A673 (cell line): Measurements from ENCODE around the gene FAHD1. TPM values are rescaled to one million over a fixed set of nuclear protein-coding genes. Genes with fewer than 3 reads are reported as not detected.
A peak's percentile ranks its signal among the peaks of the same experiment; 100 is the strongest.

Experiments used
- BruUV-seq: library from RNA; stranded (reverse); fragments of 400-500 nt; replicated peaks from 2 replicates; lab custom pipeline; 2021; lab: Mats Ljungman, UMichigan
- CTCF ChIA-PET: fragments of 300-600 bp; sonication (Branson Sonifier 250); formaldehyde crosslinking; loops from one replicate; lab custom pipeline; 2022; ENCODE audit warnings: antibody characterized with exemption; lab: Charles Lee
- POLR2A ChIA-PET: fragments of 300-600 bp; sonication (Branson Sonifier 250); formaldehyde crosslinking; loops from one replicate; lab custom pipeline; 2022; ENCODE audit warnings: antibody characterized with exemption; ENCODE audit not compliant: low non-redundant PET; lab: Charles Lee
- DNase-seq: peaks from one replicate; pipeline ENCODE4 v3.0.0-alpha.2; 2015; ENCODE audit warnings: low spot score
- H3K27ac ChIP-seq: fragments of 200-600 bp; sonication (generic); 2 replicates; pipeline ENCODE4 v1.5.1; 2016; ENCODE audit warnings: mixed run types, low read depth, mild to moderate bottlenecking, mixed read lengths, antibody characterized with exemption, low read length; ENCODE audit not compliant: poor library complexity, severe bottlenecking
- H3K27me3 ChIP-seq: fragments of 200-600 bp; sonication (generic); replicated peaks from 2 replicates; pipeline ENCODE4 v1.6.1; 2017; ENCODE audit warnings: mixed run types, low read depth, mild to moderate bottlenecking, mixed read lengths, antibody characterized with exemption, low read length; ENCODE audit not compliant: insufficient read depth, poor library complexity
- H3K36me3 ChIP-seq: fragments of 200-600 bp; sonication (generic); 2 replicates; pipeline ENCODE4 v1.6.1; 2016; ENCODE audit warnings: mixed run types, mild to moderate bottlenecking, mixed read lengths, antibody characterized with exemption, low read length; ENCODE audit not compliant: insufficient read depth, poor library complexity, severe bottlenecking
- H3K4me1 ChIP-seq: fragments of 200-600 bp; sonication (generic); 2 replicates; pipeline ENCODE4 v1.6.1; 2017; ENCODE audit warnings: mixed run types, mild to moderate bottlenecking, mixed read lengths, antibody characterized with exemption, low read length; ENCODE audit not compliant: insufficient read depth, poor library complexity, severe bottlenecking
- H3K4me3 ChIP-seq: fragments of 200-600 bp; sonication (generic); 2 replicates; pipeline ENCODE4 v1.5.1; 2016; ENCODE audit warnings: low read depth, mixed run types, mild to moderate bottlenecking, mixed read lengths, low read length; ENCODE audit not compliant: poor library complexity, severe bottlenecking
- H3K9me3 ChIP-seq: fragments of 200-600 bp; sonication (generic); 2 replicates; pipeline ENCODE4 v1.6.1; 2016; ENCODE audit warnings: mixed run types, low read depth, mild to moderate bottlenecking, mixed read lengths, antibody characterized with exemption, low read length; ENCODE audit not compliant: poor library complexity, severe bottlenecking
- EZH2 ChIP-seq: fragments of 200-600 bp; sonication (generic); IDR thresholded peaks from 2 replicates; pipeline ENCODE4 v1.6.1; 2017; ENCODE audit warnings: borderline replicate concordance, low read depth, mild to moderate bottlenecking, mixed read lengths, antibody characterized with exemption, low read length; ENCODE audit not compliant: poor library complexity, severe bottlenecking
- intact Hi-C: fragments of 100-400 bp; cut with micrococcal nuclease; formaldehyde crosslinking; loops from one replicate; pipeline ENCODE4 v1.10.0; 2022; ENCODE audit not compliant: unreplicated experiment
- total RNA-seq: library from RNA; stranded (reverse); gene quantifications from 2 replicates; pipeline ENCODE4 v1.2.3, GENCODE V29; 2021
- TF ChIP-seq, protein P1 (sequence below): fragments of 300-800, 200-600 bp; sonication (generic); conservative IDR thresholded peaks from 2 replicates; pipeline ENCODE4 v1.5.1; 2017; ENCODE audit warnings: low read depth, mild to moderate bottlenecking, antibody characterized with exemption, low read length, moderate library complexity, mixed read lengths

The FAHD1 gene
- total RNA-seq, 1 experiment from 2014 or later: 19.9 TPM

DNA sequence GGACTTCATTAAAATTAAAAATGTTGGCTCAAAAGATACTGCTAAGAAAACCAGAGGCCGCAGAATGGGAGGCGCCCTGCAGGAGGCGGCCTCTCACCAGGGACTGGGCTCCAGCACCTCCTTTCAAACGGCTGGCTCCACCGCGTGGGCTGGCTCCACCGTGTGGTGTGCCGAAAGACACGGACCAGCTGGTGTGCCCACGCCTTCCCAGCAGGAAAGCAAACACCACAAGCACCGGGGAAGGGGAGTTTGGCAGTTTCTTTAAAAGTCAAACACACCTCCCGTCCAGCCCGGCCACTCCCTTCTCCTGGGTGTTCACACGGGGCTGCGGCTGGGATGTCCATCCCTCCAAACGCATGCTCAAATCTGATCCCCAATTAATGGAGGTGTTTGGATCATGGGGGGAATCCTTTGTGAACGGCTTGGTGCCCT lies 14.3 kb upstream of the FAHD1 start:
- BruUV-seq: no TSS peak
- POLR2A ChIA-PET: no interaction called here
- CTCF ChIA-PET: interaction anchor here (0.6 kb wide), 1 partner anchor 41 kb away, joined by 3 read pairs; no protein-coding TSS in a partner anchor

DNA sequence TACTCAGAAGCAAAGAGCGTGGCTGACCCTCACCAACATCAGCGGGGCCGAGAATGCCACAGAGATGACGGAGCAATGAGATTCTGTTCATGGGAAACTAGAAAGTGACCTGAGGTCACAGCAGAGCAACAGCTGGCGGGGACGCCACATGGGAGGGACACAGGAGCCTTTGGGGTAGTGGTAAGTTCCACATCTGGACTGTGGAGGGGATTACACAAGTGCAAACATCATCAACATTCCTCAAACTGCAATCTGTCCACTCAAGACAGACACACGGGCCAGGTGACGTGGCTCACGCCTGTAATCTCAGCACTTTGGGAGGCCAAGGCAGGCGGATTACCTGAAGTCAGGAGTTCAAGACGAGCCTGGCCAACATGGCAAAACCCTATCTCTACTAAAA lies 11.5 kb upstream of the FAHD1 start:
- Histone ChIP-seq H3K4me3 (no peak overlapping the region), H3K36me3 (no peaks in the 10 kb centered on the region), H3K27ac (no peak overlapping the region), H3K4me1 (peaks cover 9% of the 10 kb centered on the region), H3K9me3 (no peaks in the 10 kb centered on the region), H3K27me3 (no peaks in the 10 kb centered on the region)
- intact Hi-C loops: no loop called here
- DNase-seq: no peak
- BruUV-seq: no TSS peak
- TF ChIP-seq, protein P1, sequence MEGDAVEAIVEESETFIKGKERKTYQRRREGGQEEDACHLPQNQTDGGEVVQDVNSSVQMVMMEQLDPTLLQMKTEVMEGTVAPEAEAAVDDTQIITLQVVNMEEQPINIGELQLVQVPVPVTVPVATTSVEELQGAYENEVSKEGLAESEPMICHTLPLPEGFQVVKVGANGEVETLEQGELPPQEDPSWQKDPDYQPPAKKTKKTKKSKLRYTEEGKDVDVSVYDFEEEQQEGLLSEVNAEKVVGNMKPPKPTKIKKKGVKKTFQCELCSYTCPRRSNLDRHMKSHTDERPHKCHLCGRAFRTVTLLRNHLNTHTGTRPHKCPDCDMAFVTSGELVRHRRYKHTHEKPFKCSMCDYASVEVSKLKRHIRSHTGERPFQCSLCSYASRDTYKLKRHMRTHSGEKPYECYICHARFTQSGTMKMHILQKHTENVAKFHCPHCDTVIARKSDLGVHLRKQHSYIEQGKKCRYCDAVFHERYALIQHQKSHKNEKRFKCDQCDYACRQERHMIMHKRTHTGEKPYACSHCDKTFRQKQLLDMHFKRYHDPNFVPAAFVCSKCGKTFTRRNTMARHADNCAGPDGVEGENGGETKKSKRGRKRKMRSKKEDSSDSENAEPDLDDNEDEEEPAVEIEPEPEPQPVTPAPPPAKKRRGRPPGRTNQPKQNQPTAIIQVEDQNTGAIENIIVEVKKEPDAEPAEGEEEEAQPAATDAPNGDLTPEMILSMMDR: no peak
- no peak for TF ChIP-seq EZH2
- ChIA-PET POLR2A (no interaction called here), CTCF (no interaction called here)

More for the DNA sequence above, 14.3 kb upstream of the FAHD1 start:
- intact Hi-C loops: no loop called here
- H3K9me3 ChIP-seq: no peaks in the 10 kb centered on the region
- TF ChIP-seq, protein P1: peak; percentile 85
- no peak for TF ChIP-seq EZH2
- no peak overlapping the region for H3K4me3 ChIP-seq
- peaks cover 9% of the 10 kb centered on the region for H3K4me1 ChIP-seq
- no peak overlapping the region for H3K27ac ChIP-seq
- no peaks in the 10 kb centered on the region for H3K27me3 ChIP-seq
- H3K36me3 ChIP-seq: no peaks in the 10 kb centered on the region
- DNase-seq: peak; percentile 92

DNA sequence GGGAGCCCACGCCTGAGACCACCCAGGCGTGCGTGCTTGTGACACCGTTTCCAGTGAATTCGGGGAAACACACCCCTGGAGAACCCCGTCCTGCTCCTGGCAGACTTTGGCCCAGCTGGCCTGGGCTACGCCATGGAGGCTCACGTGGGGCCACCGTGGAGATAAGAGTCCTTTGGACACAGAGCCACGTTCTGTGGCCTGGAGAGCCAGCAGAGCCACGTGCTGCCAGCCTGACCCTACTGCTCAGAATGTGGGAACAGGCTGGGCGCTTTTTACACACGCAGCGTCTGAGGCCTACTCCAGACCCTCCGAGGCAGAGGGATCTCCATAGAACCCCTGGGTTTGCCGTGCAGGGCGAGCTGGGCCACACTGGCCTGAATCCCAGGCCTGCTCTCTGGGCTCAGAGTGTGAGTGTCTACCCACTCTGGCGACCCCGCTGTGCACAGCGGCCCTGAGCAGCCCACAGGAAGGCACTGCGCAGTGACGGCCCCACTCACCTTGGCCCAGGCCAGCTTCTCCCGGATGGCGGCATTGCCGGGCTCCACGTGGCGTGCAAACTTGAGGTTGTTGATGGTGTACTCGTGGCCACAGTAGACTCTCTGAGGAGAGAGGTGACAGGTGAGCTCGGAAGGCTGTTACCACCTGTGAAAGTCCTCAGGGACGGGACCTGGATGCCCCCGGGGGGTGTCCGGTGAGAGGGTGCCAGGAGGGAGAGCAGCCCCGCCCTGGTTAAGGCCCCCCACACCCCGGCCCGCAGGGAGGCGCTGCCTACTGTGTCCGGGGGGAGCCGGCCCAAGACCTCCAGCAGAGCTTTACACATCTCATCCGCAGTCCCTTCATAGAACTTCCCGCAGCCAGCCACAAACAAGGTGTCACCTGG lies 10.4 kb upstream of the FAHD1 start:
- ChIA-PET CTCF (no interaction called here), POLR2A (no interaction called here)
- no peaks in the 10 kb centered on the region for H3K9me3 ChIP-seq
- H3K36me3 ChIP-seq: no peaks in the 10 kb centered on the region
- TF ChIP-seq, protein P1: no peak
- TF ChIP-seq EZH2: no peak
- no peak overlapping the region for H3K27ac ChIP-seq
- intact Hi-C loops: no loop called here
- peaks cover 9% of the 10 kb centered on the region for H3K4me1 ChIP-seq
- H3K27me3 ChIP-seq: no peaks in the 10 kb centered on the region
- no peak overlapping the region for H3K4me3 ChIP-seq
- BruUV-seq: no TSS peak
- no peak for DNase-seq
